ENCODE measurements around the gene COX8A. TPM values are rescaled to one million over a fixed set of nuclear protein-coding genes. Genes with fewer than 3 reads are reported as not detected.

COX8A gene
- total RNA-seq (2022): 313 and 325 TPM in 2 replicates
- percentile 87 among the genes with signal in this experiment for Bru-seq, nascent RNA
- percentile 99 among the genes with signal in this experiment for BruChase-seq, experiment 1, labeled RNA remaining after a 6-hour chase
- percentile 99 among the genes with signal in this experiment for BruChase-seq, experiment 2, labeled RNA remaining after a 2-hour chase
- long read RNA-seq, transcript COX8A-201 (2 exons, 507 nt): major isoform, 428 of 437 reads
- long read RNA-seq, partial matches to known transcripts: 0 of 437 reads
- long read RNA-seq, other reads (novel, unspliced or antisense): 9 of 437 reads

- no peak for TF ChIP-seq CTCF (IDR thresholded peaks at IDR 0.05; ENCODE audit: unreplicated experiment)
- intact Hi-C loops (cut with micrococcal nuclease; ENCODE audit: unreplicated experiment): no loop called here
- TSS peak; percentile 90 for BruUV-seq (replicated peaks)
- peak; percentile 96 for DNase-seq
- peaks cover 7% of the 10 kb centered on the region for H3K27me3 Mint-ChIP-seq (ENCODE audit: unreplicated experiment)
- H3K4me1 Mint-ChIP-seq (ENCODE audit: low read depth, unreplicated experiment): peaks cover 14% of the 10 kb centered on the region
- H3K9me3 Mint-ChIP-seq (ENCODE audit: low read depth, unreplicated experiment): peaks cover 4% of the 10 kb centered on the region
- peak within 1 kb of the TSS; percentile 99 for H3K4me3 Mint-ChIP-seq (ENCODE audit: low read depth, unreplicated experiment)
- peaks cover 37% of the 10 kb centered on the region for H3K36me3 Mint-ChIP-seq (ENCODE audit: insufficient read depth, unreplicated experiment)
- peak within 1 kb of the TSS; percentile 66 for H3K27ac Mint-ChIP-seq (ENCODE audit: unreplicated experiment)
- CTCF ChIA-PET: interaction anchor here (0.7 to 1.0 kb wide), 3 partner anchors 29 to 137 kb away, joined by 3 to 5 read pairs (median 3); no protein-coding TSS in a partner anchor
These were observed at the start of gene COX8A for GRCh38 chr11:63974259-63975143. TSS of gene COX8A (plus strand) at chr11:63974620. CDS start at chr11:63974681, 61 bp downstream.

GRCh38 chr11:63929616-63930015, 44.8 kb upstream of the COX8A start:
- peaks cover 48% of the 10 kb centered on the region for H3K27me3 Mint-ChIP-seq (ENCODE audit: unreplicated experiment)

GRCh38 chr11:63931045-63931444, 43.4 kb upstream of the COX8A start:
- intact Hi-C loops (cut with micrococcal nuclease; ENCODE audit: unreplicated experiment): no loop called here
- no TSS peak for BruUV-seq (replicated peaks)
- CTCF ChIA-PET: no interaction called here
- H3K4me3 Mint-ChIP-seq (ENCODE audit: low read depth, unreplicated experiment): no peak overlapping the region
- no peaks in the 10 kb centered on the region for H3K36me3 Mint-ChIP-seq (ENCODE audit: insufficient read depth, unreplicated experiment)
- peaks cover 18% of the 10 kb centered on the region for H3K4me1 Mint-ChIP-seq (ENCODE audit: low read depth, unreplicated experiment)
- H3K27me3 Mint-ChIP-seq (ENCODE audit: unreplicated experiment): peaks cover 34% of the 10 kb centered on the region
- DNase-seq: no peak
- TF ChIP-seq CTCF (IDR thresholded peaks at IDR 0.05; ENCODE audit: unreplicated experiment): no peak
- H3K9me3 Mint-ChIP-seq (ENCODE audit: low read depth, unreplicated experiment): no peaks in the 10 kb centered on the region
- H3K27ac Mint-ChIP-seq (ENCODE audit: unreplicated experiment): no peak overlapping the region

More at GRCh38 chr11:63929616-63930015, 44.8 kb upstream of the COX8A start:
- TF ChIP-seq CTCF (IDR thresholded peaks at IDR 0.05; ENCODE audit: unreplicated experiment): no peak
- Mint-ChIP-seq H3K9me3 (ENCODE audit: low read depth, unreplicated experiment) (no peaks in the 10 kb centered on the region), H3K36me3 (ENCODE audit: insufficient read depth, unreplicated experiment) (no peaks in the 10 kb centered on the region), H3K4me3 (ENCODE audit: low read depth, unreplicated experiment) (no peak overlapping the region), H3K4me1 (ENCODE audit: low read depth, unreplicated experiment) (peaks cover 5% of the 10 kb centered on the region), H3K27ac (ENCODE audit: unreplicated experiment) (no peak overlapping the region)
- intact Hi-C loops (cut with micrococcal nuclease; ENCODE audit: unreplicated experiment): no loop called here
- no peak for DNase-seq
- no TSS peak for BruUV-seq (replicated peaks)
- CTCF ChIA-PET: no interaction called here

- no peaks in the 10 kb centered on the region for H3K36me3 Mint-ChIP-seq (ENCODE audit: insufficient read depth, unreplicated experiment)
- no peaks in the 10 kb centered on the region for H3K9me3 Mint-ChIP-seq (ENCODE audit: low read depth, unreplicated experiment)
- intact Hi-C loops (cut with micrococcal nuclease; ENCODE audit: unreplicated experiment): no loop called here
- no TSS peak for BruUV-seq (replicated peaks)
- H3K4me3 Mint-ChIP-seq (ENCODE audit: low read depth, unreplicated experiment): no peak overlapping the region
- TF ChIP-seq CTCF (IDR thresholded peaks at IDR 0.05; ENCODE audit: unreplicated experiment): no peak
- no peak overlapping the region for H3K27ac Mint-ChIP-seq (ENCODE audit: unreplicated experiment)
- CTCF ChIA-PET: no interaction called here
- no peak for DNase-seq
- peaks cover 18% of the 10 kb centered on the region for H3K4me1 Mint-ChIP-seq (ENCODE audit: low read depth, unreplicated experiment)
- peaks cover 26% of the 10 kb centered on the region for H3K27me3 Mint-ChIP-seq (ENCODE audit: unreplicated experiment)
These were observed 42.5 kb upstream of the COX8A start for GRCh38 chr11:63931876-63932275.

Data from Calu3 (cell line).